WTC11 (cell line): ENCODE data around the gene MLC1.

Experiments used
- ATF3 ChIP-seq: sonication (generic); formaldehyde crosslinking; conservative IDR thresholded peaks from 2 replicates; pipeline ENCODE4 v1.8.1; 2022; ENCODE audit warnings: mild to moderate bottlenecking, missing genetic modification reagents
- CBFB ChIP-seq: sonication (generic); formaldehyde crosslinking; IDR thresholded peaks from 2 replicates; pipeline ENCODE4 v1.8.1; 2022; ENCODE audit warnings: mild to moderate bottlenecking, low read depth, missing genetic modification reagents
- CTCF ChIP-seq: fragments of 200-600 bp; IDR thresholded peaks from 2 replicates; pipeline ENCODE4 v1.8.0; 2022; ENCODE audit warnings: antibody characterized with exemption
- E2F4 ChIP-seq: sonication (generic); formaldehyde crosslinking; IDR thresholded peaks from 2 replicates; pipeline ENCODE4 v1.8.1; 2022; ENCODE audit warnings: low read depth, mild to moderate bottlenecking, moderate library complexity, missing genetic modification reagents, borderline replicate concordance
- HMGXB4 ChIP-seq: sonication (generic); formaldehyde crosslinking; IDR thresholded peaks from 2 replicates; pipeline ENCODE4 v1.8.1; 2023; ENCODE audit warnings: mild to moderate bottlenecking, moderate library complexity, missing genetic modification reagents
- IRF1 ChIP-seq: sonication (generic); formaldehyde crosslinking; IDR thresholded peaks from 2 replicates; pipeline ENCODE4 v1.8.0; 2023; ENCODE audit warnings: missing genetic modification reagents
- JUN ChIP-seq: sonication (generic); formaldehyde crosslinking; IDR thresholded peaks from 2 replicates; pipeline ENCODE4 v1.8.0; 2023; ENCODE audit warnings: mild to moderate bottlenecking, missing genetic modification reagents
- KAT7 ChIP-seq: sonication (generic); formaldehyde crosslinking; IDR thresholded peaks from 2 replicates; pipeline ENCODE4 v1.8.1; 2023; ENCODE audit warnings: missing genetic modification reagents, mild to moderate bottlenecking, borderline replicate concordance
- MAX ChIP-seq: sonication (generic); formaldehyde crosslinking; IDR thresholded peaks from 2 replicates; pipeline ENCODE4 v1.8.0; 2022; ENCODE audit warnings: mild to moderate bottlenecking, missing genetic modification reagents
- SMAD4 ChIP-seq: sonication (generic); formaldehyde crosslinking; IDR thresholded peaks from 2 replicates; pipeline ENCODE4 v1.8.0; 2022; ENCODE audit warnings: mild to moderate bottlenecking, missing genetic modification reagents
- USF2 ChIP-seq: sonication (generic); formaldehyde crosslinking; IDR thresholded peaks from 2 replicates; pipeline ENCODE4 v1.8.1; 2023; ENCODE audit warnings: mild to moderate bottlenecking, missing genetic modification reagents, moderate library complexity
- ZNF121 ChIP-seq: sonication (generic); formaldehyde crosslinking; IDR thresholded peaks from 2 replicates; pipeline ENCODE4 v1.8.0; 2023; ENCODE audit warnings: missing genetic modification reagents

- TF ChIP-seq CTCF (no peak), CBFB (CRISPR knock-in tag) (no peak), ATF3 (no peak), IRF1 (CRISPR knock-in tag) (no peak), KAT7 (CRISPR knock-in tag) (no peak), SMAD4 (CRISPR knock-in tag) (no peak), MAX (CRISPR knock-in tag) (no peak), JUN (CRISPR knock-in tag) (no peak), ZNF121 (no peak), USF2 (CRISPR knock-in tag) (no peak), E2F4 (CRISPR knock-in tag) (no peak), HMGXB4 (CRISPR knock-in tag) (no peak)
Observed at GRCh38 chr22:50046481-50047245, 38.6 kb downstream of the MLC1 start.
